GM18907 (cell line): ENCODE results near the gene TBC1D17.
A peak's percentile ranks its signal among the peaks of the same experiment; 100 is the strongest.

ENCODE experiments used
- ATAC-seq: cut with Tn5 transposase; IDR thresholded peaks from one replicate; pipeline ENCODE4 v1.9.1; 2021; ENCODE audit warnings: mild to moderate bottlenecking, moderate library complexity; ENCODE audit not compliant: unreplicated experiment

The TBC1D17 gene

GRCh38 chr19:49875177-49875576 is 2.3 kb upstream of the TBC1D17 start:
- no peak for ATAC-seq

GRCh38 chr19:49875857-49876421 is 1.6 kb upstream of the TBC1D17 start:
- no peak for ATAC-seq

GRCh38 chr19:49876422-49877019 is 981 bp upstream of the TBC1D17 start:
- ATAC-seq: peak; percentile 52

- peak; percentile 35 for ATAC-seq
These were observed 609 bp downstream of the TBC1D17 start for GRCh38 chr19:49877879-49878743.

GRCh38 chr19:49878744-49879070 is 1.2 kb downstream of the TBC1D17 start:
- no peak for ATAC-seq

GRCh38 chr19:49879243-49879963 is 1.9 kb downstream of the TBC1D17 start:
- no peak for ATAC-seq

- no peak for ATAC-seq
These were observed 2.8 kb downstream of the TBC1D17 start for GRCh38 chr19:49880162-49880869.

GRCh38 chr19:49881186-49881585 is 3.7 kb downstream of the TBC1D17 start:
- ATAC-seq: no peak

- no peak for ATAC-seq
These were observed 4.3 kb downstream of the TBC1D17 start for GRCh38 chr19:49881672-49882394.

- ATAC-seq: no peak
These were observed 5.1 kb downstream of the TBC1D17 start for GRCh38 chr19:49882643-49883042.

GRCh38 chr19:49883094-49883493 is 5.6 kb downstream of the TBC1D17 start:
- no peak for ATAC-seq

GRCh38 chr19:49884109-49884508 is 6.6 kb downstream of the TBC1D17 start:
- no peak for ATAC-seq

- ATAC-seq: no peak
These were observed 7.3 kb downstream of the TBC1D17 start for GRCh38 chr19:49884760-49885159.

- ATAC-seq: no peak
These were observed 9.6 kb downstream of the TBC1D17 start for GRCh38 chr19:49887037-49887664.

- no peak for ATAC-seq
These were observed 10.4 kb downstream of the TBC1D17 start for GRCh38 chr19:49887665-49888509.

GRCh38 chr19:49888510-49888824 is 11.0 kb downstream of the TBC1D17 start:
- ATAC-seq: no peak

- ATAC-seq: no peak
These were observed 11.7 kb downstream of the TBC1D17 start for GRCh38 chr19:49889038-49889686.

GRCh38 chr19:49889687-49890348 is 12.3 kb downstream of the TBC1D17 start:
- ATAC-seq: no peak
